Measurements from ENCODE around the gene P3H4.
"Not testable (repeated sequence)": the region's sequence is repeated elsewhere in the genome, so short reads cannot be mapped to it uniquely, and the experiment has no call there.

Gene P3H4

DNA sequence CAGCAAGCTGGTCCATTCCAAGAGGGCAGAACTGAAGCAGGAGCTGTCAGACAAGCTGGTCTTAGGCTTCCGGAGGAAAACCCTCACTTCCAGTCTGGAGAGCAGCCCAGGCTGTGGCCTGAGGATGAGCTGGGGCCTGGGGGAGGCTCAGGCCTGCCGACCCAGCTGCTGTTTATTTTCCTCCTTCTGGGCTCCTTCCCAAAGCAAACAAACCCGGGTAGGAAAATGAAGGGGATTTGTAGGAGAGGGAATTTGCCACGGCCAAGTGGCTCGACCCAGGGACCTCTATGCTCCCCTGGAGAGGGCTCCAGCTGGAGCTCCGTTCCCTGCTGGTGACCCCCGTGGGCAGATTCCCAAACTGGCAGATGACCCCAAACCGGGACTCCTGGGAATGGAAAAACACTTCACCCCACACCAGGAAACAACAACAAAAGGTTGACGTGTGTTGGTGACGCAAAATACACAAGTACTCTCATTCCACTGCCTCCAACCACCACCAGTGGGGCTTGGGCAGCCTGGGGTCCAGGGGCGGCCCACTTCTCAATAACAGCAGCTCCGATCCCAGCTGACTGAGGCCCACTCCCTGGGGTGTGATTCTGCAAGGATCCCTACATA is 34.1 kb downstream of the P3H4 start:
- no peak overlapping the region for H3K4me2 ChIP-seq (ENCODE audit: low read length)
- no peak overlapping the region for H3K9ac ChIP-seq
- peak overlapping the region; percentile 75 for H3K27ac ChIP-seq
- peaks cover 33% of the 10 kb centered on the region for H3K79me2 ChIP-seq
- no peaks in the 10 kb centered on the region for H3K36me3 ChIP-seq (ENCODE audit: control insufficient read depth, insufficient read depth, low read length)
- no peaks in the 10 kb centered on the region for H3K9me3 ChIP-seq (ENCODE audit: control insufficient read depth, low read length)
- H3K27me3 ChIP-seq (ENCODE audit: control insufficient read depth, insufficient read depth, low read length), result no peaks in the 10 kb centered on the region
- H2AFZ ChIP-seq, result no peak overlapping the region
- no peak for TF ChIP-seq CTCF (IDR thresholded peaks at IDR 0.05)
- peaks cover 3% of the 10 kb centered on the region for H3K4me1 ChIP-seq
- H3K4me3 ChIP-seq (ENCODE audit: low read depth, low read length), result no peak overlapping the region

DNA sequence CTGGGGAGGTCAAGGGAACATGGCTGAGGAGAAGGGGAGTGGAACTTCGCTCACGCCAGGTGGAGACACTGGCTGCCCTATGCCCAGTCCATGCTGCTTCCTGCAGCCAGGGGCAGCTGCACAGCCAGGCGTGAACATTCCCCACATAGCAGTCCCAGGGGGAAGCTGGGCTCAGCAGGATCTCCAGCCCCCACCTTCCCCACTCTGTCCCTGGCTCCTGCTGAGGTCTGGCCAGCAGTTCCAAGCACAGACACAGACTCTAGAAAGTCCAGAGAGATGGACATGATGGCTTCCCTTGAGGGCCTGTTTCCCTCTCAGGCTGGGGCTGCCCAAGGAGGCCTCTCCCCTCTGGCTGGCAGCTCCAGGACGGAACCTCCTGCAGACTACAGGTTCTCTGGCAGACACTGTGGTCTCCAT is 34.6 kb downstream of the P3H4 start:
- Histone ChIP-seq H3K9ac (no peak overlapping the region), H3K4me1 (peaks cover 7% of the 10 kb centered on the region)

DNA sequence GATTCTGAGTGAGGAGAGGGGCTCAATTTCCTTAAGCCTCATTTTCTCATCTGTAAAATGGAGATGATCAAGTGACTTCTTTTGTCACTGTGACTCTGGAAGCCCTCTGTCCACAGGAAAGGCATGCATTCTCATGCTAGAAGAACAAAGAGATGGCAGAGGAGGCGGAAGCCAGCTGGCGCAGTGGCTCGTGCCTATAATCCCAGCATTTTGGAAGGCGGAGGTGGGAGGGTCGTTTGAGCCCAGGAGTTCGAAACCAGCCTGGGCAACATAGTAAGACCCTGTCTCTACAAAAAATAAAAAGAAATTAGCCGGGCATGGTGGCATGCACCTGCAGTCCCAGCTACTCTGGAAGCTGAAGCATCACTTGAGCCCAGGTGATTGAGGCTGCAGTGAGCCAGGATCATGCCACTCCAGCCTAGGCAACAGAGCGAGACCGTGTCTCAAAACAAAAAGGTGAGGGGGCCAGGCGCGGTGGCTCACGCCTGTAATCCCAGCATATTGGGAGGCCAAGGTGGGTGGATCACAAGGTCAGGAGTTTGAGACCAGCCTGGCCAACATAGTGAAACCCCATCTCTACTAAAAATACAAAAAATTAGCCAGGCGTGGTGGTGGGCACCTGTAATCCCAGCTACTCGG is 35.4 kb downstream of the P3H4 start:
- not testable (repeated sequence) for H3K4me2 ChIP-seq (ENCODE audit: low read length); H3K4me1 ChIP-seq; H3K9me3 ChIP-seq (ENCODE audit: control insufficient read depth, low read length); H3K36me3 ChIP-seq (ENCODE audit: control insufficient read depth, insufficient read depth, low read length); H2AFZ ChIP-seq; H3K27me3 ChIP-seq (ENCODE audit: control insufficient read depth, insufficient read depth, low read length); H3K9ac ChIP-seq; H3K4me3 ChIP-seq (ENCODE audit: low read depth, low read length); H3K27ac ChIP-seq
- H3K79me2 ChIP-seq, result peaks cover 27% of the 10 kb centered on the region

More for the DNA sequence above, 34.6 kb downstream of the P3H4 start:
- Histone ChIP-seq H3K4me2 (ENCODE audit: low read length) (no peak overlapping the region), H3K4me3 (ENCODE audit: low read depth, low read length) (no peak overlapping the region), H2AFZ (no peak overlapping the region), H3K9me3 (ENCODE audit: control insufficient read depth, low read length) (no peaks in the 10 kb centered on the region), H3K36me3 (ENCODE audit: control insufficient read depth, insufficient read depth, low read length) (no peaks in the 10 kb centered on the region), H3K79me2 (peaks cover 31% of the 10 kb centered on the region), H3K27ac (peak overlapping the region; percentile 75), H3K27me3 (ENCODE audit: control insufficient read depth, insufficient read depth, low read length) (no peaks in the 10 kb centered on the region)
- no peak for TF ChIP-seq CTCF (IDR thresholded peaks at IDR 0.05)

DNA sequence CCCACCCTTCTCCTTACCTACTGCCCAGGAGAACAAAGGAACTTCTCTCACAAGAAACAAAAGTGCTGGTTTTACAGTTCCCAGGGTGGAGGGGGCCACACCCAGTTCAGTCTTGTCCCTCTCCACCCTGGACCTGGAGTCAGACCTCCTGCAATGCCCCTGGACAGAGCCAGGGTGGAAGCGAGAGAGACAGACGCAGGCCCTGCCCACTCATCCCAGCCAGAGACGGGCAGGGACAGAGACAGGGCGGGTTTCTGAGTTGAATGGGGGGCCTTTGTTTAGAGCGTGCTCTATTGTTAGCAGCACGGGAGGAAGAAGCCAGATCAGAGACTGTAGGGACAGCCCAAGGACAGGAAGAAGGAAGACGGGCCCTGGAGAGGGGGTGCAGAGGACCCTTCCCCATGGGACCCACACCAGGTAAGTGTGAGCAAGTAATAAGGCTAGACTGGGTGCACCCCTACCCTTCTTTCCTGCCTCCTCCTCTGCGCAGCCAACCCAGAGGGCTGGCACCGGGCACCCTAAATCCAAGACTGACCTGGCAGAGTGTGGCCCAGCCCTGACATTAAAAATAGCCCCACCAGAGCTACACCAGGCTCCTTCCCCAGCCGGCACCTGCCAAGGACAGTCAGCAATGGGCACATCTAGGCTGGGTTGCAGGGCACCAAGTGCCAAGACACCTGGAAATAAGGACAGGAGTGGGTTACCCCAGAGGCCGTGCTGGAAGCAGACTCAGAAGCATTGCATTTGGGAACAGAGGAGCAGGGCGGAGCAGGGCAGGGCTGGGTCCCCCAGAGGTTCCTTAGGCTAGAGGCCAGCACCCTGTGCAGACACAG is 36.1 kb downstream of the P3H4 start:
- Histone ChIP-seq H3K27ac (no peak overlapping the region), H3K27me3 (ENCODE audit: control insufficient read depth, insufficient read depth, low read length) (no peaks in the 10 kb centered on the region), H3K9me3 (ENCODE audit: control insufficient read depth, low read length) (no peaks in the 10 kb centered on the region), H2AFZ (no peak overlapping the region), H3K36me3 (ENCODE audit: control insufficient read depth, insufficient read depth, low read length) (no peaks in the 10 kb centered on the region), H3K4me2 (ENCODE audit: low read length) (no peak overlapping the region), H3K79me2 (peaks cover 30% of the 10 kb centered on the region), H3K9ac (no peak overlapping the region), H3K4me3 (ENCODE audit: low read depth, low read length) (no peak overlapping the region), H3K4me1 (peaks cover 7% of the 10 kb centered on the region)
- no peak for TF ChIP-seq CTCF (IDR thresholded peaks at IDR 0.05)

DNA sequence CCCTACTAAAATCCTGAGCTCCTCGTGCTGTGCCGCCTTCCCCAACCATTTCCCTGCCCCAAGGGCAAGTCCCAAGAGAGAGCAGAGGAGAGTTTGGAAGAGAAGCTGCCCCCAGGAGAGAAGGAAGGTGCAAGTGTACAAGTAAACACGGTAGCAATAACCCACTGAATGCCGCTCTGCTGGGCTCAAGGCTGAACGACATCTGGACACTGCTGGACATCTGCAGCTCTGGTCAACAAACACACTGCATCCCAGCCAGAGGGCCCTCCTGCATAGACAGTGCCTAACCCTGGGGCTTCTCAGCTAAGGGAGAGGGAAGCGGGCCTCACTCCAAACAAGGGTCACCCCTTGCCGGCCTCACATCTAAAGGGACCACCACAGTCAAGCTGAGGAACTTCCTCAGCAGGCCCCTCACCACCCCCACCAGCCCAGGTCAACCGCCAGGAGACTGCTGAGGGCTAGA is 38.0 kb downstream of the P3H4 start:
- Histone ChIP-seq H3K36me3 (ENCODE audit: control insufficient read depth, insufficient read depth, low read length) (no peaks in the 10 kb centered on the region), H3K4me1 (peaks cover 7% of the 10 kb centered on the region), H3K27me3 (ENCODE audit: control insufficient read depth, insufficient read depth, low read length) (no peaks in the 10 kb centered on the region), H3K9me3 (ENCODE audit: control insufficient read depth, low read length) (no peaks in the 10 kb centered on the region), H3K27ac (no peak overlapping the region), H3K9ac (no peak overlapping the region), H3K79me2 (peaks cover 27% of the 10 kb centered on the region), H3K4me3 (ENCODE audit: low read depth, low read length) (no peak overlapping the region), H2AFZ (no peak overlapping the region), H3K4me2 (ENCODE audit: low read length) (no peak overlapping the region)
- TF ChIP-seq CTCF (IDR thresholded peaks at IDR 0.05), result no peak
